H9 (cell line): ENCODE data around the gene KCNIP4. TPM values are rescaled to one million over a fixed set of nuclear protein-coding genes. Genes with fewer than 3 reads are reported as not detected.

Experiments
- DNase-seq: peaks from one replicate; pipeline ENCODE4 v3.0.0-alpha.2; 2017
- H2AFZ ChIP-seq: one replicate; pipeline ENCODE4 v1.6.1; 2013; ENCODE audit warnings: mild to moderate bottlenecking, low read length, control low read depth, moderate library complexity
- H2AK5ac ChIP-seq: 2 replicates; pipeline ENCODE4 v1.6.1; 2013; ENCODE audit warnings: low read length, control low read depth, mixed read lengths; ENCODE audit not compliant: insufficient read length
- H2BK120ac ChIP-seq: one replicate; pipeline ENCODE4 v1.6.1; 2013; ENCODE audit warnings: low read depth, mild to moderate bottlenecking, low read length, control low read depth, inconsistent platforms; ENCODE audit not compliant: poor library complexity, severe bottlenecking
- H2BK12ac ChIP-seq: 2 replicates; pipeline ENCODE4 v1.6.1; 2013; ENCODE audit warnings: low read length, control low read depth, mixed read lengths, low read depth; ENCODE audit not compliant: insufficient read length
- H2BK15ac ChIP-seq: 2 replicates; pipeline ENCODE4 v1.6.1; 2013; ENCODE audit warnings: low read depth, low read length, control low read depth
- H2BK20ac ChIP-seq: one replicate; pipeline ENCODE4 v1.6.1; 2013; ENCODE audit warnings: low read depth, mild to moderate bottlenecking, low read length, control low read depth, inconsistent platforms; ENCODE audit not compliant: poor library complexity, severe bottlenecking
- H2BK5ac ChIP-seq: 2 replicates; pipeline ENCODE4 v1.6.1; 2013; ENCODE audit warnings: low read length, control low read depth, mixed read lengths; ENCODE audit not compliant: insufficient read length
- H3K14ac ChIP-seq: 2 replicates; pipeline ENCODE4 v1.6.1; 2013; ENCODE audit warnings: low read length, control low read depth; ENCODE audit not compliant: insufficient read depth
- H3K18ac ChIP-seq: 2 replicates; pipeline ENCODE4 v1.6.1; 2013; ENCODE audit warnings: low read depth, mild to moderate bottlenecking, mixed read lengths, low read length, control low read depth; ENCODE audit not compliant: insufficient read length
- H3K23ac ChIP-seq: 2 replicates; pipeline ENCODE4 v1.6.1; 2013; ENCODE audit warnings: low read length, control low read depth, mixed read lengths, low read depth; ENCODE audit not compliant: insufficient read length
- H3K23me2 ChIP-seq: 2 replicates; pipeline ENCODE4 v1.6.1; 2013; ENCODE audit warnings: low read depth, mild to moderate bottlenecking, mixed read lengths, low read length, control low read depth; ENCODE audit not compliant: insufficient read length, poor library complexity, severe bottlenecking
- H3K27ac ChIP-seq: 2 replicates; pipeline ENCODE4 v1.5.1; 2013; ENCODE audit warnings: low read length, control low read depth, mixed read lengths, low read depth; ENCODE audit not compliant: insufficient read length
- H3K27me3 ChIP-seq: 2 replicates; pipeline ENCODE4 v1.6.1; 2013; ENCODE audit warnings: low read length, control low read depth, inconsistent platforms; ENCODE audit not compliant: insufficient read depth
- H3K4ac ChIP-seq: 2 replicates; pipeline ENCODE4 v1.6.1; 2013; ENCODE audit warnings: low read depth, mild to moderate bottlenecking, control low read depth, inconsistent platforms, low read length, moderate library complexity
- H3K4me1 ChIP-seq: 2 replicates; pipeline ENCODE4 v1.6.1; 2013; ENCODE audit warnings: low read length, control low read depth, inconsistent platforms; ENCODE audit not compliant: insufficient read depth
- H3K4me2 ChIP-seq: 2 replicates; pipeline ENCODE4 v1.6.1; 2013; ENCODE audit warnings: low read length, control low read depth, mixed read lengths; ENCODE audit not compliant: insufficient read length, insufficient read depth
- H3K56ac ChIP-seq: 2 replicates; pipeline ENCODE4 v1.6.1; 2013; ENCODE audit warnings: low read depth, mild to moderate bottlenecking, mixed read lengths, low read length, control low read depth; ENCODE audit not compliant: insufficient read length
- H3K79me1 ChIP-seq: 2 replicates; pipeline ENCODE4 v1.6.1; 2013; ENCODE audit warnings: low read depth, mild to moderate bottlenecking, moderate library complexity, low read length, control low read depth, inconsistent platforms; ENCODE audit not compliant: insufficient read depth, poor library complexity, severe bottlenecking
- H3K79me2 ChIP-seq: 2 replicates; pipeline ENCODE4 v1.6.1; 2013; ENCODE audit warnings: low read length, control low read depth, inconsistent platforms; ENCODE audit not compliant: insufficient read depth
- H3K9ac ChIP-seq: 2 replicates; pipeline ENCODE4 v1.6.1; 2013; ENCODE audit warnings: low read length, control low read depth, mixed read lengths; ENCODE audit not compliant: insufficient read length; ENCODE audit errors: extremely low read depth
- H3K9me3 ChIP-seq: one replicate; pipeline ENCODE4 v1.6.1; 2013; ENCODE audit warnings: low read depth, low read length, inconsistent platforms; ENCODE audit not compliant: control insufficient read depth
- H3T11ph ChIP-seq: one replicate; pipeline ENCODE4 v1.6.1; 2013; ENCODE audit warnings: mild to moderate bottlenecking, low read length, control low read depth, inconsistent platforms
- H4K20me1 ChIP-seq: one replicate; pipeline ENCODE4 v1.6.1; 2013; ENCODE audit not compliant: control insufficient read depth, insufficient read length, insufficient read depth
- H4K5ac ChIP-seq: 2 replicates; pipeline ENCODE4 v1.6.1; 2013; ENCODE audit warnings: low read depth, mild to moderate bottlenecking, mixed read lengths, low read length, control low read depth; ENCODE audit not compliant: insufficient read length
- H4K8ac ChIP-seq: replicated peaks from 2 replicates; pipeline ENCODE4 v1.6.1; 2013; ENCODE audit warnings: low read length, control low read depth, mixed read lengths, low read depth; ENCODE audit not compliant: insufficient read length
- H4K91ac ChIP-seq: 2 replicates; pipeline ENCODE4 v1.6.1; 2013; ENCODE audit warnings: low read depth, mild to moderate bottlenecking, moderate library complexity, mixed read lengths, low read length, control low read depth; ENCODE audit not compliant: insufficient read length
- H3K27ac Mint-ChIP-seq, 3 experiments: 2 replicates in 2 of 3; 3 replicates in 1 of 3; pipeline ENCODE4 v1.8.0; 2020 to 2021; ENCODE audit warnings: mixed read lengths in 3 of 3, mild to moderate bottlenecking in 1 of 3, moderate library complexity in 1 of 3
- H3K27me3 Mint-ChIP-seq: 2 replicates; pipeline ENCODE4 v1.8.0; 2021; ENCODE audit warnings: low read depth, mild to moderate bottlenecking, moderate library complexity, mixed read lengths
- H3K36me3 Mint-ChIP-seq, 3 experiments: 2 replicates in 2 of 3; 3 replicates in 1 of 3; pipeline ENCODE4 v1.8.0; 2020 to 2021; ENCODE audit warnings: low read depth in 3 of 3, mixed read lengths in 3 of 3; ENCODE audit not compliant: insufficient read depth in 1 of 3
- H3K4me1 Mint-ChIP-seq, 2 experiments: 2 replicates each; pipeline ENCODE4 v1.8.0; 2020; ENCODE audit warnings: mixed read lengths in 2 of 2
- H3K4me3 Mint-ChIP-seq, 2 experiments: 2 replicates in 1 of 2; 3 replicates in 1 of 2; pipeline ENCODE4 v1.8.0; 2020 to 2021; ENCODE audit warnings: mild to moderate bottlenecking in 2 of 2, mixed read lengths in 2 of 2, moderate library complexity in 1 of 2
- H3K9me3 Mint-ChIP-seq, 2 experiments: 2 replicates in 1 of 2; 3 replicates in 1 of 2; pipeline ENCODE4 v1.8.0; 2020; ENCODE audit warnings: mild to moderate bottlenecking in 2 of 2, mixed read lengths in 2 of 2, moderate library complexity in 1 of 2
- CTCF ChIP-seq: fragments of 200-600 bp; sonication (generic); conservative IDR thresholded peaks from 3 replicates; pipeline ENCODE4 v1.8.0; 2021; ENCODE audit warnings: antibody characterized with exemption, mild to moderate bottlenecking
- whole genome bisulfite sequencing: extraction: QIAGEN DNeasy Blood & Tissue Kit; methylation state at CpG from one replicate; pipeline ENCODE4 v1.1.7; 2013; ENCODE audit warnings: missing lambda C conversion rate, low lambda C conversion rate, mixed read lengths; ENCODE audit not compliant: insufficient read length; ENCODE audit errors: extremely low coverage; 5-methylcytosine and 5-hydroxymethylcytosine counted together
- total RNA-seq: library from RNA; stranded (reverse); gene quantifications from 2 replicates; pipeline ENCODE4 v1.2.1, GENCODE V29; 2021

Gene KCNIP4
- total RNA-seq, 1 experiment from 2014 or later, result not detected

GRCh38 chr4:20901851-20902250 lies 1046.7 kb downstream of the KCNIP4 start:
- Mint-ChIP-seq H3K9me3 (no peaks in the 10 kb centered on the region), H3K4me1 (no peaks in the 10 kb centered on the region), H3K27me3 (no peaks in the 10 kb centered on the region), H3K4me3 (no peak overlapping the region), H3K36me3 (no peaks in the 10 kb centered on the region), H3K27ac (no peak overlapping the region)
- Histone ChIP-seq H3K79me2 (no peaks in the 10 kb centered on the region), H3K4ac (no peak overlapping the region), H3K4me1 (no peaks in the 10 kb centered on the region), H3K18ac (no peak overlapping the region), H3K9me3 (no peaks in the 10 kb centered on the region), H4K8ac (no peak overlapping the region), H2BK5ac (no peak overlapping the region), H2AK5ac (no peak overlapping the region), H3K23ac (no peak overlapping the region), H3K23me2 (no peaks in the 10 kb centered on the region), H2AFZ (no peak overlapping the region), H3K79me1 (no peaks in the 10 kb centered on the region), H2BK15ac (no peak overlapping the region), H3K4me2 (no peak overlapping the region), H3T11ph (no peak overlapping the region), H3K9ac (no peak overlapping the region), H2BK120ac (no peak overlapping the region), H3K56ac (no peak overlapping the region), H3K14ac (no peak overlapping the region), H4K91ac (no peak overlapping the region), H2BK12ac (no peak overlapping the region), H4K20me1 (no peaks in the 10 kb centered on the region), H3K27me3 (no peaks in the 10 kb centered on the region), H3K27ac (no peak overlapping the region), H4K5ac (no peak overlapping the region), H2BK20ac (no peak overlapping the region)
- DNase-seq, result no peak
- no peak for TF ChIP-seq CTCF
- WGBS, result no CpG with 5 or more reads among the region's 1 CpG
